ENCODE results near the gene ABHD14A.

- TF ChIP-seq CTCF (optimal IDR thresholded peaks at IDR 0.05 in 1 of 3, IDR thresholded peaks at IDR 0.05 in 1 of 3, conservative IDR thresholded peaks at IDR 0.05 in 1 of 3; ENCODE audit: extremely low read depth in 1 of 3, insufficient read depth in 2 of 3, low read length in 3 of 3) (no peak), EZH2 (IDR thresholded peaks at IDR 0.05; ENCODE audit: low read length) (no peak)
Measured at GRCh38 chr3:52029535-52029934, 54.7 kb downstream of the ABHD14A start.

Measured in keratinocyte (primary cell).